Panc1 (cell line): ENCODE data around the gene SCYL3. TPM values are rescaled to one million over a fixed set of nuclear protein-coding genes. Genes with fewer than 3 reads are reported as not detected.
A peak's percentile ranks its signal among the peaks of the same experiment; 100 is the strongest.

Source experiments
- ATAC-seq: fragments of 200-7000 bp; cut with Tn5 transposase; 2 replicates; pipeline ENCODE4 v1.9.1; 2020; ENCODE audit warnings: mild to moderate bottlenecking, moderate library complexity
- Bru-seq: library from RNA; stranded (reverse); fragments of 400-500 nt; gene quantifications from one replicate; lab custom pipeline; 2021; lab: Mats Ljungman, UMichigan
- BruChase-seq, 2 experiments: library from RNA; stranded (reverse); fragments of 400-500 nt; gene quantifications; one replicate each; lab custom pipeline; 2021; lab: Mats Ljungman, UMichigan
- BruUV-seq: library from RNA; stranded (reverse); fragments of 400-500 nt; replicated peaks from 2 replicates; lab custom pipeline; 2021; lab: Mats Ljungman, UMichigan
- CTCF ChIA-PET: fragments of 300-600 bp; sonication (Branson Sonifier 250); formaldehyde crosslinking; loops from one replicate; lab custom pipeline; 2022; ENCODE audit warnings: antibody characterized with exemption; lab: Charles Lee
- POLR2A ChIA-PET: fragments of 300-600 bp; sonication (Branson Sonifier 250); formaldehyde crosslinking; loops from one replicate; lab custom pipeline; 2022; ENCODE audit warnings: antibody characterized with exemption; lab: Charles Lee
- DNase-seq: peaks from one replicate; pipeline ENCODE4 v3.0.0-alpha.2; 2010; ENCODE audit warnings: low read depth, low spot score
- H3K27ac ChIP-seq: 2 replicates; pipeline ENCODE4 v1.5.1; 2011; ENCODE audit warnings: mild to moderate bottlenecking, low read length, inconsistent platforms
- H3K27me3 ChIP-seq: fragments of 200-500 bp; sonication (Bioruptor generic); 2 replicates; pipeline ENCODE4 v1.6.0; 2014; ENCODE audit warnings: low read length, inconsistent platforms; ENCODE audit not compliant: control insufficient read depth, insufficient read depth
- H3K36me3 ChIP-seq: fragments of 200-500 bp; sonication (Bioruptor generic); 2 replicates; pipeline ENCODE4 v1.5.1; 2014; ENCODE audit warnings: inconsistent platforms, mild to moderate bottlenecking, low read length, moderate library complexity; ENCODE audit not compliant: control insufficient read depth, insufficient read depth
- H3K4me1 ChIP-seq: 2 replicates; pipeline ENCODE4 v1.5.1; 2011; ENCODE audit warnings: inconsistent platforms, mild to moderate bottlenecking, low read length, moderate library complexity; ENCODE audit not compliant: control insufficient read depth, insufficient read depth
- H3K4me3 ChIP-seq, 2 experiments: 2 replicates each; pipeline ENCODE4 v1.5.1; 2011 to 2012; ENCODE audit warnings: low read depth in 2 of 2, low read length in 2 of 2, mild to moderate bottlenecking in 2 of 2, inconsistent platforms in 1 of 2, moderate library complexity in 1 of 2
- H3K9me3 ChIP-seq: fragments of 200-500 bp; sonication (Bioruptor generic); 2 replicates; pipeline ENCODE4 v1.5.1; 2014; ENCODE audit warnings: low read depth, mild to moderate bottlenecking, inconsistent platforms, low read length, moderate library complexity; ENCODE audit not compliant: control insufficient read depth, insufficient read depth
- POLR2AphosphoS5 ChIP-seq: IDR thresholded peaks from 2 replicates; pipeline ENCODE4 v1.6.1; 2012; ENCODE audit warnings: mild to moderate bottlenecking, low read depth, low read length, moderate library complexity
- SIN3A ChIP-seq: IDR thresholded peaks from 2 replicates; pipeline ENCODE4 v1.6.1; 2012; ENCODE audit warnings: low read depth, mild to moderate bottlenecking, low read length, moderate library complexity, borderline replicate concordance; ENCODE audit not compliant: insufficient read depth
- TCF7L2 ChIP-seq: IDR thresholded peaks from 2 replicates; pipeline ENCODE4 v1.6.1; 2011; ENCODE audit warnings: mild to moderate bottlenecking, low read depth, low read length, inconsistent platforms
- in situ Hi-C: cut with HindIII; loops from 2 replicates; pipeline ENCODE4 v1.10.0; 2016; ENCODE audit warnings: low sequenced_read_pairs, low pct_unique_long_range_greater_than_20kb
- intact Hi-C: fragments of 100-400 bp; cut with micrococcal nuclease; formaldehyde crosslinking; loops from one replicate; pipeline ENCODE4 v1.10.0; 2022; ENCODE audit not compliant: unreplicated experiment
- long read RNA-seq: library from polyadenylated mRNA; unstranded; transcript quantifications from one replicate; pipeline ENCODE4 v2.0.0, GENCODE V29; 2021; ENCODE audit not compliant: unreplicated experiment
- polyA plus RNA-seq: library from polyadenylated mRNA; unstranded; fragments of >200 nt; gene quantifications from one replicate; pipeline ENCODE4 v1.2.1, GENCODE V29; 2012; ENCODE audit warnings: missing spikeins; ENCODE audit not compliant: insufficient read length
- total RNA-seq: library from RNA; stranded (reverse); gene quantifications from one replicate; pipeline ENCODE4 v1.2.1, GENCODE V29; 2021; ENCODE audit not compliant: unreplicated experiment
- TF ChIP-seq, protein P1 (sequence below): fragments of 450-650 bp; IDR thresholded peaks from 2 replicates; pipeline ENCODE4 v1.5.1; 2017; ENCODE audit warnings: mild to moderate bottlenecking
- TF ChIP-seq, protein P2 (sequence below), 2 experiments: IDR thresholded peaks; 2 replicates each; pipeline ENCODE4 v1.6.1; 2011 to 2012; ENCODE audit warnings: low read depth in 2 of 2, control low read depth in 1 of 2, low read length in 1 of 2, mild to moderate bottlenecking in 1 of 2, moderate library complexity in 1 of 2; ENCODE audit not compliant: insufficient read depth in 1 of 2

SCYL3 gene
- 7.8 TPM for total RNA-seq
- polyA plus RNA-seq, result 4.3 TPM
- percentile 83 among the genes with signal in this experiment for Bru-seq, nascent RNA
- BruChase-seq, experiment 1, labeled RNA remaining after a 2-hour chase, result percentile 67 among the genes with signal in this experiment
- percentile 53 among the genes with signal in this experiment for BruChase-seq, experiment 2, labeled RNA remaining after a 6-hour chase
- long read RNA-seq, full-length matches to known transcripts, result 10 of 18 reads
- long read RNA-seq, partial matches to known transcripts, result 1 of 18 reads
- long read RNA-seq, other reads (novel, unspliced or antisense), result 7 of 18 reads

- POLR2A ChIA-PET, result interaction anchor here (0.6 to 0.7 kb wide), 7 partner anchors 41 to 1036 kb away, joined by 3 to 14 read pairs (median 5); no protein-coding TSS in a partner anchor
- H3K9me3 ChIP-seq, result no peaks in the 10 kb centered on the region
- CTCF ChIA-PET, result interaction anchor here (0.6 kb wide), 1 partner anchor 517 kb away, joined by 3 read pairs; no protein-coding TSS in a partner anchor
- in situ Hi-C loops, result no loop called here
- H3K36me3 ChIP-seq, result peaks cover 8% of the 10 kb centered on the region; the same call in 1 of the 2 replicates
- H3K4me3 ChIP-seq, result peak within 1 kb of the TSS; percentile 73 to 92
- DNase-seq (peak; percentile 95), ATAC-seq (peak; percentile 98)
- BruUV-seq, result no TSS peak
- peak within 1 kb of the TSS; percentile 100 for H3K27ac ChIP-seq
- intact Hi-C loops, result no loop called here
- no peaks in the 10 kb centered on the region; the same call in 1 of the 2 replicates for H3K27me3 ChIP-seq
- TF ChIP-seq POLR2AphosphoS5 (peak; percentile 22), SIN3A (0 out of 2 replicates have a peak, but pooled peaks have one; percentile 28), TCF7L2 (0 out of 2 replicates have a peak, but pooled peaks have one; percentile 19)
- TF ChIP-seq, protein P1, sequence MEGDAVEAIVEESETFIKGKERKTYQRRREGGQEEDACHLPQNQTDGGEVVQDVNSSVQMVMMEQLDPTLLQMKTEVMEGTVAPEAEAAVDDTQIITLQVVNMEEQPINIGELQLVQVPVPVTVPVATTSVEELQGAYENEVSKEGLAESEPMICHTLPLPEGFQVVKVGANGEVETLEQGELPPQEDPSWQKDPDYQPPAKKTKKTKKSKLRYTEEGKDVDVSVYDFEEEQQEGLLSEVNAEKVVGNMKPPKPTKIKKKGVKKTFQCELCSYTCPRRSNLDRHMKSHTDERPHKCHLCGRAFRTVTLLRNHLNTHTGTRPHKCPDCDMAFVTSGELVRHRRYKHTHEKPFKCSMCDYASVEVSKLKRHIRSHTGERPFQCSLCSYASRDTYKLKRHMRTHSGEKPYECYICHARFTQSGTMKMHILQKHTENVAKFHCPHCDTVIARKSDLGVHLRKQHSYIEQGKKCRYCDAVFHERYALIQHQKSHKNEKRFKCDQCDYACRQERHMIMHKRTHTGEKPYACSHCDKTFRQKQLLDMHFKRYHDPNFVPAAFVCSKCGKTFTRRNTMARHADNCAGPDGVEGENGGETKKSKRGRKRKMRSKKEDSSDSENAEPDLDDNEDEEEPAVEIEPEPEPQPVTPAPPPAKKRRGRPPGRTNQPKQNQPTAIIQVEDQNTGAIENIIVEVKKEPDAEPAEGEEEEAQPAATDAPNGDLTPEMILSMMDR, result no peak
- H3K4me1 ChIP-seq, result peaks cover 25% of the 10 kb centered on the region
Measured at GRCh38 chr1:169893645-169894423, at the start of gene SCYL3. Gene SCYL3 (minus strand): TSS chr1:169893896. CDS start chr1:169888840, 5,056 bp downstream.

DNA sequence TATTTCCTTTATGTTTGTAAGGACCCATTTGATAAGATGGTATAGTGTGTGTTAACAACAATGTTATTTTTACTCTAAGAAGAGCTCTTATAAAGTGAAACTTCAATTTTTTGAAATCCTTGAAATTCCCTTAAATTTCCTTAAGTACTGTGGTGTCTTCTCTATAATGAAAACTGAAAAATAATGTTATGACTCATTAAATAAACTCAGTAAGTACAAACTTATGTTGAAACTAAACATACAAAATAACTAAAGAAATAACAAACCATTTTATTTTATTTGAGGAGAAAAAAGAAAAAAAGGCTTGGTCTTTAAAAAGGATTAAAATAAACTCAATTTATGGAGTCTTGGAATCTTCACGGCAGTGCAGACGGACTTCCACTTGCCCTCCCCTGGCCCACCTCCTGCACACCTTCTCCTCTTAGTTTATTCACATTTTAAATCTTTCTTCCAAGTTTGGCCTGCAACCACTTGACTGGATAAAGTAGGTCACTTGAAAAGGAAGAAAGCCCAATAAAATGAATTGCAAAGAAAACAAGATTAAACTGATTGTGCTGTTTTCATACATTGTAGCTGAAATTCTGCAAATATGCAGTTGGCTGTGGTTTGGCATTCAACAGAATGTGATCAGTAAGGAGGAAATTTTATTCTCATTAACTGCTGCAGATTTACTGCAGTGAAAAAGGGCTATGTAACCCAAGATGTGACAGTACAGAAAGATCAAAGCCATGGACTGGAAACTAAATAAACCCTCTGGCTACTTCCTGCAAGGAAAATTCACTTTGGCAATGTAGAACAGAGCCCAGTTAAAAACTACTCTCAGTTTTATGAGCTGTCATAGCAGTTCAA is 48.5 kb upstream of the SCYL3 start:
- Histone ChIP-seq H3K4me3 (no peak overlapping the region), H3K9me3 (no peaks in the 10 kb centered on the region), H3K4me1 (no peaks in the 10 kb centered on the region; the same call in 1 of the 2 replicates), H3K27ac (peak overlapping the region; percentile 48; the same call in 1 of the 2 replicates), H3K27me3 (no peaks in the 10 kb centered on the region), H3K36me3 (no peaks in the 10 kb centered on the region)
- ChIA-PET CTCF (interaction anchor here (0.6 kb wide), 1 partner anchor 379 kb away, joined by 3 read pairs; no protein-coding TSS in a partner anchor), POLR2A (no interaction called here)
- BruUV-seq, result no TSS peak
- no peak for TF ChIP-seq SIN3A
- peak; percentile 99 for TF ChIP-seq TCF7L2
- no peak for TF ChIP-seq POLR2AphosphoS5
- TF ChIP-seq, protein P1, result no peak
- TF ChIP-seq, protein P2, sequence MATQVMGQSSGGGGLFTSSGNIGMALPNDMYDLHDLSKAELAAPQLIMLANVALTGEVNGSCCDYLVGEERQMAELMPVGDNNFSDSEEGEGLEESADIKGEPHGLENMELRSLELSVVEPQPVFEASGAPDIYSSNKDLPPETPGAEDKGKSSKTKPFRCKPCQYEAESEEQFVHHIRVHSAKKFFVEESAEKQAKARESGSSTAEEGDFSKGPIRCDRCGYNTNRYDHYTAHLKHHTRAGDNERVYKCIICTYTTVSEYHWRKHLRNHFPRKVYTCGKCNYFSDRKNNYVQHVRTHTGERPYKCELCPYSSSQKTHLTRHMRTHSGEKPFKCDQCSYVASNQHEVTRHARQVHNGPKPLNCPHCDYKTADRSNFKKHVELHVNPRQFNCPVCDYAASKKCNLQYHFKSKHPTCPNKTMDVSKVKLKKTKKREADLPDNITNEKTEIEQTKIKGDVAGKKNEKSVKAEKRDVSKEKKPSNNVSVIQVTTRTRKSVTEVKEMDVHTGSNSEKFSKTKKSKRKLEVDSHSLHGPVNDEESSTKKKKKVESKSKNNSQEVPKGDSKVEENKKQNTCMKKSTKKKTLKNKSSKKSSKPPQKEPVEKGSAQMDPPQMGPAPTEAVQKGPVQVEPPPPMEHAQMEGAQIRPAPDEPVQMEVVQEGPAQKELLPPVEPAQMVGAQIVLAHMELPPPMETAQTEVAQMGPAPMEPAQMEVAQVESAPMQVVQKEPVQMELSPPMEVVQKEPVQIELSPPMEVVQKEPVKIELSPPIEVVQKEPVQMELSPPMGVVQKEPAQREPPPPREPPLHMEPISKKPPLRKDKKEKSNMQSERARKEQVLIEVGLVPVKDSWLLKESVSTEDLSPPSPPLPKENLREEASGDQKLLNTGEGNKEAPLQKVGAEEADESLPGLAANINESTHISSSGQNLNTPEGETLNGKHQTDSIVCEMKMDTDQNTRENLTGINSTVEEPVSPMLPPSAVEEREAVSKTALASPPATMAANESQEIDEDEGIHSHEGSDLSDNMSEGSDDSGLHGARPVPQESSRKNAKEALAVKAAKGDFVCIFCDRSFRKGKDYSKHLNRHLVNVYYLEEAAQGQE (IDR thresholded peaks at IDR 0.05; ENCODE audit: insufficient read depth in 1 of 2, low read depth in 2 of 2, low read length in 1 of 2), result no peak
- in situ Hi-C loops (no loop called here), intact Hi-C loops (no loop called here)
- peak; percentile 80 for ATAC-seq
- no peak for DNase-seq
